HG03095 (cell line): ENCODE results near the gene TMEM144.

ENCODE experiments used
- ATAC-seq: cut with Tn5 transposase; IDR thresholded peaks from one replicate; pipeline ENCODE4 v1.9.1; 2021; ENCODE audit warnings: moderate library complexity; ENCODE audit not compliant: unreplicated experiment

Gene TMEM144

DNA sequence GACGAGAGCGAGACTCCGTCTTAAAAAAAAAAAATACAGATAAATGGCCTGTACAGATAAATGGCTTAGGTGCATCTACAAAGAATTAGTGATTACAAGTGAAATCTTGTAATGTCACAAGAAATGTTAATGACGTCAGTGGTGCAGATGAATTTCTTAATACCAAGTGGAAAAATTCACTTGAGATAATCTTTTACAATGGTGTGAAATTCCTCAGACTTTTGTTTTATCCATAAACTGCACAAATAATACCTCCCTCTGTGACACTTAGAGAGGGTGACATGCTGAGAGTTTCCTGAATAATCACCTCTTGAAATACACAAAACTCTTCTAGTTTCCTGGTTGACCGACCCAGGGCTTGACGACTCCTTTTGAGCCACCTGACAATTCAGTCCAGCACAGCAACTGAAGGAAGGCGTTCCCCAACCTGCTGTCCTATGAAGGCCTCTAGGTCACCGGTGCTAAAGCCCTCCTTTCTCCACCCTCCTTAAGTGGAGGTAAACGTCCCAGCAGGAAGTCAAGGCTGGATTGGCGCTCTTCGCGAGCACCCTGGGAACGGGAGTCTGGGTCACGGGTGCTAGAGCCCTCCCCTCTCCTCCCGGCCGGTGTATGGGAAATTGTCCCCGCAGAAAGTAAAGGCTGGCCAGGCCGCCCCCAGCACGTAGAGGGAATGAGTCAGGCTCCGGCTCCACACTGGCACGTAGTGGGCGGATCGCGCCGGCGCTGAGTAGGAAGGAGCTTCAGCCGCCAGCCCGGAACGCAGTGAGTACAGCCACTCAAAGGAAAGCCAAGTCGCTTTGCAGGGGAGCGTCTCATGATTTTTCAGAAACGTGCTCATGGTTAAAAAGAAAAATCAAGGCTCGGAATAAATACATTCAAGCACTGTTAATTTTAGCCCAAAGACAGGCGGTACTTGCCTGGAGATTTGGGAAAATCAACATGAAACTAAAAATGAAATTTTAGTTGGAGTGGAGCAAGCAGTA is at the start of gene TMEM144:
Gene TMEM144, plus strand, starts transcription at position 662 of the 983 bp plus-strand sequence. CDS start 2,182 bp downstream, outside the sequence.
- ATAC-seq: peak; percentile 87

DNA sequence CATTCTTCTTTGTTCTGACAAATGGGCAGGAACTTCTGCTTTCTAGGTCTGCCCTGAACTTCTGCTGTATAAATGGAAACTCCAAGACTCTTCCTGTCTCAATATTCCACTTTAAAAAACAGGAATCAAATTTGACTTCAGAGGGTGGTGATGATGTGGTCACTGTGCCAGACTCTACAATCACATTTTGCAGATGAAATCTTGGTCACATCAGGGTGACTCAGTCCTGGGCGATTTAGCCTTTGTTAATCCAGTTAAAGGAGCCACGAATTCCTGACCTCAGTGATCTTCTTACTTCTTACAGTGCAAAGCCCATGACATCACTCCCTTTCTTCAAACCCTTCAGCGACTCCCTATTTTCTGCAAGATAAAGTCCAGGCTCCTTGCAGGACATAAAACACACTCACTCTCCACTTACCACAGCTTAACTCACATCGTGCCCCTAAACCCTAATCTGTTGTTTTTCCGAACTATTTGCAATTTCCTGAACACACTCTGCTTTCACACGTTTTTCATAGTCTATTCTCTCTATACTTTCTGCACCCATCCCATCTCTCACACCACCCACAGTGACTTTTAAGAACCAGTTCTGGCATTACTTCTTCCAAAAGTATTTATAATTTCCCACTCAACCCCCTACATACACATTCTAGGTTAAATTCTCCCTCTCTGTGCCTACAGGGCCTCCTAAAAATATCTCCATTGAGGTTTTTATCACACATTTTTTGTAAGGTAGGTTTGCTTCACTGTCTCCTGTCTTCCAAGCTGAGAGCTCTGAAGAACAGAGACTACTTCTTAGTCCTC is 48.5 kb upstream of the TMEM144 start:
- ATAC-seq: no peak

DNA sequence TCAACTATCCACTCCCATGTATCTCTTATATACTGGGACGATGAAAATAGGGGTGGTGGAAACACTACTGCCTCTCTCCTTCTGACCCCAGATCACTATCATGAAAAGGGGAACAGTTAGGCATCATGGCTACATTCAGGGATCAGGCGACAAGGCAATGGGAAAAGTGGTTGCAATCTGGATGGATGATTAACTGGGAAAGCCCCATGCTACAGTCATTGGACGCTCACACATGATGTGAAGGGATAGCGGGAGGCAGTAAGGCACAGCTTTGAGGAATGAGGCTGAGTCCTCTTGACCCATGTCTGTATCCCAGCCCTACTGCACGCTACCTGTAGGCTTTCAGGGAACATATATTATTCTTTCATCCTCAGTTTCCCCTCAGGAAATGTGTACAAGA is 47.7 kb upstream of the TMEM144 start:
- no peak for ATAC-seq

DNA sequence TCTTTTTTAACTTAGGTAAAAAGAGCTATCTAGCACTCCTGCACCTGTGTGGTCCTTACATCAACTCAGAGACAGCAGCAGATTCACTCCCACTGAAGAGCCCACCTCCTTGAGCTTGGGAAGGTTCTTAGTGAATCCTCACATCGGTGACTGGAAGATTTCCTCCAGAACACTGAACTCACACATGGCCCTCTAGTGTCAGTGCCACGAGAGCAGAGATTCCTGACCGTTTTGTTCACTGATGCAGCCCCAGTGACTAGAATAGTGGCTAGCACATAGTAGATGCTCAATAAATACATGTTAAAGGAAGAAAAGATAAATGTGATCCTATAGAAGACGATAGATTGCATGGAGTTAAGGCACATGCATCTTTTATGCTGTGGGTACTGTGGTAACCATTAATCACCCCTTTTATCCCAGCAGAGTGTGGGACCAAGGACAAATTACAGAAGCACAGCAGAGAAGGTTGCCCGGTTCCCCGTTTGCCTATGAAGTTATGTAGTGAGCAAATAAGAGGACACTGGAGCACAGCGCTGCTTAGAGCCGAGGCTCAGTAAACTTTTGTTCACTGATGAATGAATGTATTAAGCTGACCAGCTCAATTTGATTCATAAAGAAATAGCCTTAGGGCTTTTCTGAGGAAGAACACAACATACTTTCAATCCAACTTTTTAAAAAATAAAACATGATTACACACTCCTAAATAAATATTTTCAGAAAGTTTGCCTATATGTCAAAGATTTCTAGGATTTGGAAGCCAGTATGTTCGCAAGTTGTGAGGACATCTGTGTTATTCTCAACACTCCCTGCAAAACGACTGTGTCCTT is 46.1 kb upstream of the TMEM144 start:
- no peak for ATAC-seq

DNA sequence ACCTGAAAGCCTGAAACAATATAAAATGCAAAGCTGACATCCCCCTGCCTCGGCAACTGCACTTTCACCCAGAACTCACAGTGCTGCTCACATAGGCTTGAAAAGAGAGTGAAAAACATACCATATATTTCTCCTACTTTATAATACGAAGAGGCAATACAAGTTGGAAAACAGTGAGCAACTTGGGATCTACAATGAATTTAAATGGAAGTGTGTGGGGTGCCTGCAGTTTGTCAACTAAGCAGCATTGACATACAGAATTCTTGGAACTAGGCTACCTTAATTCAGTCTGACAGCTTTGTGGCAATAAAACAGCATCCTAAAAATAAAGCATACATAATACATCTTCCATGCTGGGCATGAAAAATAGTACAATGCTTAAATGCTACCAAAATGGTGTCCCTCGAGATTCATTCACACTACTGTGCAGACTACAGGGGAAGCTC is 45.5 kb upstream of the TMEM144 start:
- ATAC-seq: no peak

DNA sequence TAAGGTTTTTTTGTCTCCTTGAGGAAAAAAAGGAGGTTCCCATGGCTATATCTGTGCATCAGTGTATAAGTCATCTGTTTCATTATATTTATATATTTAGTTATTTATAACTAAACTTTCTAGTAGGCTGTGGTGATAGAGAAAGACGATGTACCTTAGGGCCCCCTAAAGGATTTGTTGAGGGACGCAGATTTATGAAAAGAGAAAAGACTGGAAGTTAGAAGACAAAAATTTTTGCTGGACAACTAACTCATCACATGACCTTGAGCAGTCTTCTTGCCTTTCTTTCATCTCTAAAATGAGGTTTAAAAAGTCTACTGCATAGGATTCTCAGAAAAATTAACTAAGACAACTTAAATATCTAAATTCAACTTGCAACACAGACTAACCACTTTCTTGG is 43.6 kb upstream of the TMEM144 start:
- ATAC-seq: no peak

DNA sequence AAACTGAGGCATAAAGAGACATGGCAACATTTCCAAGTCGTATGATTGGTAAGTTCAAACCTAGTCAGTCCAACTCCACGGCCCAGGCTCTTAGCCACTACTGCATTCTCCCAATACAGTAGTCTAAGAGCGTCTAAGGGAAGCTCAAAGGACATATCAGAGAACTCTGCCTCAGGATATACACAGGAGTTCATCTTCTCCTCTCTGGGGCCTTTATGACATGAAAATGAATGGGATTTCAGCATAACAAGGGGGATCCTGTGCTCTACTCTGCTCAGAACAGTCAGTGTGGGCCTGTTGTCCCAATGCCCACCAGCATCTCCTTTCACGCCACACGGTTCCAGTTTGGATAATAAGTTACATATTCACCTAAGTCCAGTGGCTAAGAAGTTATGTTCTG is 41.7 kb upstream of the TMEM144 start:
- no peak for ATAC-seq

DNA sequence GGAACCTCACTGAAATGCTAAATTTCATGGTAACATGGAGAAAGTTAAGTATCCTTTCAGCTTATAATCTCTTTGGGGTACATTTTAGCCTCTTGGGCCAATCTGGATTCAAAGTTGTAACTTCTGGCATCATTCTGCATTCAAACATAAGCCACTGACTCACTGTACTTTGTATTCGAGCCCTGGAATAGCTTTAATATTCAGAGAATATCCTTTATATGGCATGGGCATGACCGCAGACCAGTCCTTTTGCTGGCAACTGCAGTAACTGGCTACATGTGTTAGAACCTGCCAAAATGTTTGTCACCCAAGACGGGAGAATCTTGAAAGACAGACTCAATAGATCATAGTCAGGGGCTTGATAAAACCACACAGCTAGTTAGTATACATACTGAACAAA is 40.8 kb upstream of the TMEM144 start:
- no peak for ATAC-seq

DNA sequence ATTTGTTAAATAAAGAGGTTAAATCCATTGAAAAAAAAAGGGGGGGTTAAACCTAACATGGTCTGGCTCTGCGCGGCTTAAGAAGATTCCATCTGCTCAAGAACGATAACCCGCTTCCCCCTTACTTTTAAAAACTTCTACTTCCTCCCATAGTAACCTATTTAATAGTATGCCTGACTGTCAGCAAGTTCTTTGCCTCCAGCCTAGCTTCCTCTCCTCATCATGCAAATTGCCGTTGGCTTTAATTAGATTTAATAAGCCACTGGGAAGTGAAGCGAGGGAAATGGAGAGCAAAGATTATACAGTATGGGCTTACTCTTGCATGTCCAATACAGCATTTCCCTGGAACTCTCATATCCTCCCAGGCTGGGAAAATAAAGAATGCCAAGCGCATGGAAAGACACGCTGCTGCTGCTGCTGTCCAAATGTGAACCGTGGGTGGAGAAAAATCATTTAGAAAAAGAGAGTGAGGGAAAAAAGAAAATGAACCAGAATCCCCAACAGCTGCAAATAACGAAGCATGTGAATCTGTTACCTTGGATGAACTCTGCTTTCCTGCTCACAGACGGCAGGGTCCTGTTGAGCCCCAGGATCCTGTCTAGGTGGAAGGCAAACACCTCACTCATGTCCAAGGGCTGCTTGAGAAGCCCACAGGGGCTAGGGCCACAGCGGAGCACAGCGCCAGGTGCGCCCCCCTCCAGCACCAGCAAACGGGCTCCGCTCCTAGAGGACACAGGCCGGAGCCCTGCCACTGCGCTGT is 40.2 kb upstream of the TMEM144 start:
- ATAC-seq: no peak

DNA sequence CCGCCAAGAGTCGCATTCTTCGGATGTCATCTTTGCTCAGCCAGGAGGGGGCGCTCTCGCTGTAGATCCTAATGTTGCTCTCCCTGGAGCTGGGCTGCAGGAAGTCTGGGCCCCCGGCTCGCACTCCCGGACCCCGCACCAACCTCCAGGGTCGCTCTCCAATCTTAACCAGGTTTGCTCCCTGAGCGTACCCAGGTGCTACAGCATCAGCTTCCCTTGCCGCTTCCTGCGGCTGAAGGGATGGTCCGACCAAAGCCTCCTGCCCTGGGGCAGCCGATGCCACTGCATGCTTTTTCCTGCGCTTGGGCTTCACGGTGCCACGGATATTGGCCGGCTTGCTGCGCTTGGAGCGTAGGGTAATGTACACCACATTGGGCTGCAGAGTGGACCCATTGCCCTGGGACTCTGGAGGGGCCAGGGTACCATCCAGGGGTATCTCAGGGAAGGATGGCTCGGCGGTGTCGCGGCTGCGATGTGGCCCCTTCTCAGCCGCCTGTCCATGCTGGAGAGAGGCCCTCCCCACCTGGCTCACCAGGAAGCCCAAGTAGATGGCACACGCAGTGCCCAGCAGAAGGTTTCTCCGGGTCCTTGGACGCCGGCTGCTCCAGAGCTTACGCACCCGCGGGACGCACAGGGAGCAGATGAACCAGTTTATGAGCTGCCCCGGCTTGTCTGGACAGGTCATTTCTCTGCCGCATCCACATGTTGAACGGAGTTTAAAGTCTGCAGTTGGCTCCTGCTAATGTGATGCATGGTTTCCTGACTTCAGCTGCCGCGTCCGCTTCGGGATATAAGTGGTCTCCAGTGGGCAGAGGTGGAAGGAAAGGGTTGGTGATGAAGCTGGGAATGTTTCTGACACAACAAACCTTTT is 39.4 kb upstream of the TMEM144 start:
- ATAC-seq: no peak

DNA sequence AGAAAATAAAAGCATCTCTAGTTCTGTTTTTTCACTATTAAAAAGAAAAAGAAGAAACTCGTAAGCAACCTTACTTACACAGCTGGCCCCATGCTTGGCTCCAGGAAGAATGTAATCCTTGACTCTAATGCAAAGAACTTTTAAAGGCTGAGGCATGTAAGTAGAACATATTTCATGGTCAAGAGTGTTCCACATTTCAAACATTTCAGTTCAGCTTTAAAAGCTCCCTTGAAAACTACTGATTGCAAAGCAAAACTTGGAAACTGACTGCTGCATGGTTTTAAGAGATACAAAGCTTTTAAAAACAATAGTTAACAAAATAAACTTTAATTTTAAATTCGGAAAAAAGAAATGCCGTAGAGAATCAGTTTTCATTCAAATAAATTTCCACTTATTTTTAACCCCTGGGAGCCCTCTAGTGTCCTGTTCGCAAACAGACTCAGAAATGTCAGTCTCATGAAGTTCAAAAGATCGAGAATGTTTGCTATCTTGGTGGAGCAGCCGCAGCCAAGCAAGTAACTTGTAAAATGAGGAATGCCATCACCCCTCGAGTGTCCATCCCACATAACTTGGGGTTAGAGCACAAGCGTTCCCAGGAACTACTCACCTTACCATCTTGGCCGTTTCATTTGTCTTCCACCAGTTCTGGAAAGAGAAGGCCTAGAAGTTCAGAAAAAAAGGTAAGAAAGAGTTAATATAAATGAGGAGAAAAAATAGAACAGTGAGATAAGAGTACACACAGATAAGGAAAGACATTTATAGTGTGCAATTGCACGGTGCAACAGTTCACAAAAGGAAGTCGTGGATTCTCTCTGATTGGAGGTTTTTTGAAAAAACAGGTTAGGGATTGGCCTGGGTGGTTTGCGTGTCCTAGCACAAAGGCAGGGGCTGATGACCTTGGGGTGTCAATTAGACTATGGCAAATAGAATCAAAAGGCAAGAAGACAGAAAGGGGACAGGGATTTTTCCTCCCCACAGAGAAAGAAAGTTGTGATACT is 37.7 kb upstream of the TMEM144 start, which contains the start of gene GASK1B:
Gene GASK1B, minus strand, starts transcription at position 765 of the 998 bp plus-strand sequence. CDS start 1,650 bp downstream, outside the sequence.
- no peak for ATAC-seq

DNA sequence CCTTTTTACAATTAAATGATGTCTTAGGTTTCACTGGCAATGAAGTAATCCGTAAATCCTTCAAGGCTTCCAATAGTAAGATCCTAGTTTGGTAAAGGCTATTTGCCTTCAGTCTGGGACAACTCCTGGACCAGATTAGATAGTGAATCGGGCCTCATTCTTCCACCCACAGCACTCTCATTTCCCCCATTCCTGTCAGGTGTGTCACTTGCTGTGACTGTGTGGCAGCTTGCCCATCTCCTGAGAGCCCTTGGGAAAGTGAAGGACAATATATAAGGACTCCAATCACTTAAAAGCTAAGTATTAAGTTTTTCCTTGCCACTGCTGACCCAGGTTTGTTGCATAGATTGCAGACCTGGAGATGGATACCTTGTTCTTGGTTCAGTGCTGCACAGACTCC is 34.2 kb upstream of the TMEM144 start:
- no peak for ATAC-seq

DNA sequence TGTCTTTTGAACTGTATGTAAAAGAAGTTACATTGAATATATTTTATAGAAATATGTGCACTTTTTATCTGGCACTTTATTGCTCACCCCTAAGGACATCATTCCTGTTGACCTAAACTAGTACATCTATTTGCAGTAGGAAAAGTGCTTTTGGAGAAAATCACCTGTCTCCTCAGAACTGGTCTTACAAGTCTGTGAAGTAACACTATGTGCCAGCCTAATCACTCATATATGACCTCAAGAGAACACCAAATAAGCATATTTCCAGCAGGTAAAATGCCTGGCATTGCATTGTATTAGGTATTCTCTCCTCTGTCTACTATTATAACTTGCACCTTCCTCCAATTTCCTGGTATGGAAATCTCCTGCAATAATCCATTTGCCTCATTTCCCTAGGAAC is 33.5 kb upstream of the TMEM144 start:
- no peak for ATAC-seq

DNA sequence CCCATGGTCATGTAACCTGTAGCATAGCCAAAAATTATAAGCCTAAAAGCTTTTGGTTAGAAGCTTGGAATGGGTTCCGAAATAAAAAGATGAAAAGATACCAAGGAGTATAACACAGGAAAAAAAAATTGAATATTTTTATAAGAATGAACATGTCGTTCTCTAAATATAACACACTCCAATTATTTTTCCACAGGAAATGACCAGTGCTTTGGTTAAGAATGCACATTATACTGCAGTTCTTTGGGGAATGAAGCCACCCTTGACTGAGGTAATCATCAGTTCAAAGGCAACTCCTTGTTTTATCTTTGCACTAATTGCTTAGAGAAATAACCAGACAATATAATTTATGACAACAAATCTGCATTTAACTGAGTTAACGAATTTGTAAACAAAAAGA is 30.8 kb upstream of the TMEM144 start:
- no peak for ATAC-seq

DNA sequence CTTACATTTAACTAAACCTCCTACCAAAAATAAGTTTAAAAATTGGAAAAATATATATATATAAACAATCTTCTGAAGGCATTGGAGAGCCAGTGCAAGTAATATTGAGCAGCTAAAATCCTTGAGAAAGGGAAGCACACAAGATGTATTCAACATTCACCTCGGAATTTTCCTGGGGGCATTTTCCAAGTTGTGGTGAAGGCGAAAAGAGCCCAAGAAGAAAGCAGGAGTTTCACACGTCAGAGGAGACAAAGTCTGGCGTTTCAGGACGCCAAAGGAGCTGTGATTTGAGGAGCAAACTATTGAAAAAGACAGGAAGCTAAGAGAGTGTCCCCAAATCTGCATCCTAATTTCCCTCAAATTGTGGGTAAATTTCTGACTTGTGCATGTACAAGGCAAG is 28.4 kb upstream of the TMEM144 start:
- ATAC-seq: no peak

DNA sequence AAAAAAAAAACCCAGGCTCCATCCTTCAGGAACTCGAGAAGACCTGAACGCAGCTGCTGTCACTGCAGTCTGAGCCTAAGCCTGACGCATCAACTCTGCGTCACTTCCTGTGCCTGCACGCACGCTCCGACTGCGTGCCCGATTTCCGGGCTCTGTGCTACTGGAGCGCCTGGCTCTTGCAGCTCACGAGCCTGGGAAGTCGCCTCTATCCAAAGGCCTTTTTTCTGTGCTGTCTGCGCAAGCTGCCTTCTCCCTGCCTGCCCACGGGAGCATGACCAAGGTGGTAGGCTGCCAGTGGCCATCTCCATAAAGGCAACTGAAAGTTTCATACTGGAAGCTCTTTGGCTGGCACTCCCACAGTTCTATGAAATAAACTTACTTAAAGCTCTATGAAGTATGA is 27.6 kb upstream of the TMEM144 start:
- ATAC-seq: no peak

DNA sequence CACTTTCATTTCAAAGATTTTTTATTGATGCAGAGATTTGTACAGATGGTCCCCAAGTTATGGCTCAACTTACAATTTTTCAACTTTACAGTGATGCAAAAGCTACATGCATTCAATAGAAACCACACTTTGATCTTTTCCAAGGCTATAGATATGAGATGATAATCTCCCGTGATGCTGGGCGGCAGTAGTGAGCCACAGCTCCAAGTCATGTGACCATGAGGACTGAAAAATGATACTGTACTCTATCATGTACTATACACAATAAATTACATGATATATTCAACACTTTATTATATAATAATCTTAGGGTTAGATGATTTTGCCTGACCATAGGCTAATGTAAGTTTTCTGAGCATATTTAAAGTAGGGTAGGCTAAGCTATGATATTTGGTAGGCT is 23.5 kb upstream of the TMEM144 start:
- no peak for ATAC-seq

DNA sequence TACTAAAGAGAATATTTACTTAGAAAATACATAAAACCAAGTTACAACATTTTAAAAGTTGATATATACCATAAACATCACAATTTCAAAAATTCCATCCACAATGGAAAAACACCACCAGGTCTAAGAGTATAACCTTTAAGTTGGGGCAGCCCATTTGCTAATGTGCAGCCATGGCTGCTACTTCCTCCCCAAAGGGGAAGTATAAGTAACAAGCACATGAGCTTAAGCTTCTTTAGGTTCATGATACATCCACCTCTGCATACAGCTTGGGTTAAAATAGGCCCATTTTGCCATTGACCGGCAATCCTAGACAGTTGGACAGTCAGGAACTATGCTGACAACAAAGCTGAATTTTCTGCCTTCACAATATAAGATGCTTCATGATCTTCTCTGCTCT is 20.9 kb upstream of the TMEM144 start:
- no peak for ATAC-seq
